Endothelial cell (in vitro differentiated cells): ENCODE data around the gene CACNA1F. TPM values are rescaled to one million over a fixed set of nuclear protein-coding genes. Genes with fewer than 3 reads are reported as not detected.

Experiments used
- DNase-seq: peaks from one replicate; pipeline ENCODE4 v3.0.0; 2021; ENCODE audit warnings: low spot score
- H3K27ac Mint-ChIP-seq: one replicate; pipeline ENCODE4 v1.8.0; 2021; ENCODE audit warnings: mixed read lengths, inconsistent platforms; ENCODE audit not compliant: unreplicated experiment
- H3K27me3 Mint-ChIP-seq: one replicate; pipeline ENCODE4 v1.8.0; 2021; ENCODE audit warnings: mild to moderate bottlenecking, moderate library complexity, mixed read lengths, inconsistent platforms; ENCODE audit not compliant: unreplicated experiment
- H3K36me3 Mint-ChIP-seq: one replicate; pipeline ENCODE4 v1.8.0; 2021; ENCODE audit warnings: mild to moderate bottlenecking, low read depth, mixed read lengths, inconsistent platforms; ENCODE audit not compliant: unreplicated experiment
- H3K4me1 Mint-ChIP-seq: one replicate; pipeline ENCODE4 v1.8.0; 2021; ENCODE audit warnings: mild to moderate bottlenecking, mixed read lengths, inconsistent platforms; ENCODE audit not compliant: unreplicated experiment
- H3K4me3 Mint-ChIP-seq: one replicate; pipeline ENCODE4 v1.8.0; 2021; ENCODE audit warnings: mild to moderate bottlenecking, mixed read lengths, inconsistent platforms; ENCODE audit not compliant: unreplicated experiment
- H3K9me3 Mint-ChIP-seq: one replicate; pipeline ENCODE4 v1.8.0; 2021; ENCODE audit warnings: mixed read lengths, inconsistent platforms; ENCODE audit not compliant: unreplicated experiment
- CTCF ChIP-seq: fragments of 200-600 bp; sonication (generic); IDR thresholded peaks from one replicate; pipeline ENCODE4 v1.5.0; 2021; ENCODE audit warnings: antibody characterized with exemption; ENCODE audit not compliant: unreplicated experiment
- total RNA-seq: library from RNA; stranded (reverse); fragmentation: NEBNext Ultra II Directional; extraction: Animal tissue kit (Norgen Biotek cat#: 25700); gene quantifications from one replicate; pipeline ENCODE4 v1.2.1, GENCODE V29; 2021; ENCODE audit not compliant: unreplicated experiment

The CACNA1F gene
- total RNA-seq, 1 donor from 2014 or later = 0.59 TPM

DNA sequence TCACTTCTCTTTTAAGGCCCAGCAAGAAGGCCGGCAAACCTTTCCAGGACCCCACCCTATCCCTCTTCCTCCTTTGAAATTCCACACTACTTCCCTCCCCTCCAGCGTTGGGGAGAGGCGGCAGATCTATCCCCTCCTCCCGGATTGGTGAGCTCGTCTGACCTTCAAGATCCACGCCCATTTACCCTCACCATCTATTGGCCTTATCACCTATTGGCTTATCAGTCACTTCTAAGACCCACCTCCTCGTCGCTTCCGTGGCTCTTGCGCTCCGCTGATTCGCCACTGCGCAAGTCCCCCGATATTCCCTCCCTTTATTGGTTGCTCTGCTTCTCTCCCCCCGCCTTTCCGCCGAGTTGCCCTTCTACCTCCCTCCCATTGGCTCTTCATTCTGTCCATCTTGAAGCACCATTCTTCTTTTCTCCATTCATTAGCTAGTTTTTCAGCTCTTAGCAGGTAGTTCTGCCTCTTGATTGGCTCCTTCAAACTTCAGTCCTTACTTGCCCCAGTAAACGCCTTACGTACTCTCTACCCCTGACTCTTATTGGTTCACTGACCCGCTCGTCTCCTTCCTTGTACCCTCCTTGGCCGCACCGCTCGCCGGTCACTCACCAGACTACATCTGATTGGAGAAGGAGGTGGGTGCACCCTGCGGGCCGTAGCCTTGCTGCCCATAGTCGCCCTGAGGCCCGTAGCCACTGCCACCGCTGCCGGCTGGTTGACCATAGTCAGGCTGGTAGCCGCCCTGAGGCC lies 42.1 kb downstream of the CACNA1F start:
- Mint-ChIP-seq H3K4me3 (peak overlapping the region; percentile 90), H3K27me3 (peaks cover 2% of the 10 kb centered on the region), H3K9me3 (no peaks in the 10 kb centered on the region), H3K4me1 (peaks cover 5% of the 10 kb centered on the region), H3K36me3 (no peaks in the 10 kb centered on the region), H3K27ac (peak overlapping the region; percentile 88)
- peak; percentile 74 for DNase-seq
- no peak for TF ChIP-seq CTCF

DNA sequence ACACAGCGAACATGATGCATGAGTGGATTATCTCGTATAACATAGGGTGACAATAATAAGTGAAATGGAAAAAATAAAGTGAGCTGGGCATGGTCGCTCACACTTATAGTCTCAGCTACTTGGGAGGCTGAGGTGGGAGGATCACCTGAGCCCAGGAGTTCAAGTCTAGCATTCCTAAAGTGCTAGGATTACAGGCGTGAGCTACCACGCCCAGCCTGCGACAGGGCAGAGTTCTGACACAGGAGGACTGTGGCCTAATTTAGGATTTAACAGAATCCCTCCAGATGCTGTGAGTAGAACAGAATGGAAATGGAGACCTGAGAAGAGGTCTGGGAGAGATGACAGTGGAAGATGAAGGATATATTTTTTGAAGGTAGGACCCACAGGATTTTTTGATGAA lies 43.5 kb downstream of the CACNA1F start:
- Mint-ChIP-seq H3K4me3 (no peak overlapping the region), H3K27me3 (peaks cover 4% of the 10 kb centered on the region), H3K9me3 (no peaks in the 10 kb centered on the region), H3K27ac (no peak overlapping the region), H3K4me1 (peaks cover 5% of the 10 kb centered on the region), H3K36me3 (no peaks in the 10 kb centered on the region)
- no peak for DNase-seq
- TF ChIP-seq CTCF = no peak

GRCh38 chrX:49188468-49189076 lies 44.6 kb downstream of the CACNA1F start:
- Mint-ChIP-seq H3K27me3 (peaks cover 4% of the 10 kb centered on the region), H3K4me1 (peaks cover 5% of the 10 kb centered on the region)
- TF ChIP-seq CTCF = no peak

GRCh38 chrX:49187526-49187925 lies 45.6 kb downstream of the CACNA1F start:
- H3K36me3 Mint-ChIP-seq = peaks cover under 1% of the 10 kb centered on the region
- no peak for DNase-seq
- H3K4me1 Mint-ChIP-seq = peaks cover 5% of the 10 kb centered on the region
- H3K27me3 Mint-ChIP-seq = peaks cover 4% of the 10 kb centered on the region
- H3K4me3 Mint-ChIP-seq = no peak overlapping the region
- peak overlapping the region; percentile 42 for H3K27ac Mint-ChIP-seq
- no peaks in the 10 kb centered on the region for H3K9me3 Mint-ChIP-seq
- TF ChIP-seq CTCF = no peak

More at GRCh38 chrX:49188468-49189076, 44.6 kb downstream of the CACNA1F start:
- no peak overlapping the region for H3K4me3 Mint-ChIP-seq
- no peaks in the 10 kb centered on the region for H3K9me3 Mint-ChIP-seq
- peak overlapping the region; percentile 52 for H3K27ac Mint-ChIP-seq
- no peaks in the 10 kb centered on the region for H3K36me3 Mint-ChIP-seq
- DNase-seq = no peak

DNA sequence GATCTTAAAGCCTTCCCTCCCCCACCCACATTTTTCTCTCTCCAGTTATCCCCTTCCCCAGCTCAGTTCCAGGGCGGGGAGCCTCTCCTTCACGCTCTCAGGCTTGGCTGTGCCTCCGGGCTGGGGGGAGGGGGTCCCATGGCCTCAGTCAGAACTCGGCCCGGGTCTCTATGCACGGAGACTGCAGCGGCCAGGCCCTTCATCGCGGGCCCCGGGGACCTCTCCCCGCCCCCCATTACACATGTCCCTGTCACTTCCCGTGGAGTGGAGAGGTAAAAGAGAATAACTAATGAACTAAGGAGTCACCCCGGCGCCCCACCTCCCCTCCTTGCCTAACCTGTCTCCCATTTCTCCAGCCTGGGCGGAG lies 46.1 kb downstream of the CACNA1F start:
- no peak overlapping the region for H3K27ac Mint-ChIP-seq
- H3K36me3 Mint-ChIP-seq = peaks cover 5% of the 10 kb centered on the region
- no peak for TF ChIP-seq CTCF
- no peak for DNase-seq
- H3K4me3 Mint-ChIP-seq = no peak overlapping the region
- H3K4me1 Mint-ChIP-seq = peaks cover 5% of the 10 kb centered on the region
- peaks cover 4% of the 10 kb centered on the region for H3K27me3 Mint-ChIP-seq
- H3K9me3 Mint-ChIP-seq = no peaks in the 10 kb centered on the region
